GM12891 (cell line): ENCODE results near the gene SFXN5.
"Not testable (repeated sequence)": the region's sequence is repeated elsewhere in the genome, so short reads cannot be mapped to it uniquely, and the experiment has no call there.

Source experiments
- POLR2AphosphoS5 ChIP-seq: IDR thresholded peaks from 2 replicates; pipeline ENCODE4 v1.6.1; 2011; ENCODE audit warnings: low read depth, low read length, control low read depth
- TAF1 ChIP-seq: IDR thresholded peaks from 2 replicates; pipeline ENCODE4 v1.6.1; 2011; ENCODE audit warnings: low read depth, low read length, control low read depth

DNA sequence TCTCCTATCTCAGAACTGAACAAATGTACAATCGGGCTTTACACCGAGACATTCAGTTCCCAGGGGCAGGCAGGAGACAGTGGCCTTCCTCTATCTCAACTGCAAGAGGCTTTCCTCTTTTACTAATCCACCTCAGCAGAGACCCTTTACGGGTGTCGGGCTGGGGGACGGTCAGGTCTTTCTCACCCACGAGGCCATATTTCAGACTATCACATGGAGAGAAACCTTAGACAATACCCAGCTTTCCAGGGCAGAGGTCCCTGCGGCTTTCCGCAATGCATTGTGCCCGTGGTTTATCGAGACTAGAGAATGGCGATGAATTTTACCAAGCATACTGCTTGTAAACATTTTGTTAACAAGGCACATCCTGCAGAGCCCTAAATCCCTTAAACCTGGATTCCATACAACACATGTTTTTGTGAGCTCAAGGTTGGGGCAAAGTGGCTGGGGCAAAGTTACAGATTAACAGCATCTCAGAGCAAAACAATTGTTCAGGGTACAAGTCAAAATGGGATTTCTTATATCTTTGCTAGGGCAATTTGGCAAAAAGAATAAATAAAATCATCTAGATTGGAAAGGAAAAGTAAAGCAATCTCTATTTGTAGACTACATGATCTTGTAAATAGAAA, 48.2 kb upstream of the SFXN5 start:
- TF ChIP-seq POLR2AphosphoS5, TAF1: not testable (repeated sequence)
